ENCODE data around the gene SMIM1.
"Not testable (repeated sequence)": the region's sequence is repeated elsewhere in the genome, so short reads cannot be mapped to it uniquely, and the experiment has no call there.

The SMIM1 gene

DNA sequence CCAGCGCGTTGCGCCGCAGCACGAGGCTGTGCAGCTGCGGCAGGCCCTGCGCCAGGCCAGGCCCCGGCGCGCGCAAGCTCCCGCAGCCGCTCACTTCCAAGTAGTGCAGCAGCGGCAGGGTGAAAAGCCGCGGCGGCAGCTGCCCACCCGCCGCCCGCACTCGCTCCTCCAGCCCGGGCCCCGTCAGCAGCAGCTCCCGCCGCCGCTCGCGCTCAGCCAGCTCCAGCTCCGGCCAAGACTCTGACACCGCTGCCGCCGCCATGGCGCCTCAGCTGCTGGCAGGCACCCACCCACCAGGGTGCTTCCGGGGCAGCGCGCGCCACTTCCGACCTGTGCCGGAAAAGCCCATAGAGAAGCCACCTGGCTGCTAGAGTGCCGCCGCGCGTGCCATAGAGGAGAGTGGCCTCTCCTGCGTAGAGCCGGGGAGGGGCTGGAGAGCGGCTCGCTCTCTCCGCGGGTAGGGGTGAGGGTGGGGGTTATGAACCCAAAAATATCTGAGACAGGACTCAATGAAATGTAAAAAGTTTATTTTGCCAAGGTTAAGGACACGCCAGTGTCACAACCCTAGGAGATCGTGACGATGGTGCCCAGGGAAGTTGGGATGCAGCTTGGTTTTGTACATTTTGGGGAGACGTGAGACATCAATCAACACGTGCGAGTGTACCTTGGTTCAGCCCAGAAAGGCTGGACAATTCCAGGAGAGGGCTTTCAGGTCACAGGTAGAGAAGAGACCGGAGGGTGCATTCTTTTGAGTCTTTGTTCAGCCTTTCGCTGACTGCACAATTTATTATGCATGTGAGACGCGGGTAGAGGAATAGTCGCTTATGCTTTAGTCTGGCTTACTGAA lies 23.9 kb downstream of the SMIM1 start, which contains the start of gene LRRC47:
Gene LRRC47 (minus strand): TSS at position 284 of the 847 bp plus-strand sequence. CDS start 22 bp downstream, at position 262.
- peak; percentile 93 for DNase-seq (ENCODE audit: low read depth)

DNA sequence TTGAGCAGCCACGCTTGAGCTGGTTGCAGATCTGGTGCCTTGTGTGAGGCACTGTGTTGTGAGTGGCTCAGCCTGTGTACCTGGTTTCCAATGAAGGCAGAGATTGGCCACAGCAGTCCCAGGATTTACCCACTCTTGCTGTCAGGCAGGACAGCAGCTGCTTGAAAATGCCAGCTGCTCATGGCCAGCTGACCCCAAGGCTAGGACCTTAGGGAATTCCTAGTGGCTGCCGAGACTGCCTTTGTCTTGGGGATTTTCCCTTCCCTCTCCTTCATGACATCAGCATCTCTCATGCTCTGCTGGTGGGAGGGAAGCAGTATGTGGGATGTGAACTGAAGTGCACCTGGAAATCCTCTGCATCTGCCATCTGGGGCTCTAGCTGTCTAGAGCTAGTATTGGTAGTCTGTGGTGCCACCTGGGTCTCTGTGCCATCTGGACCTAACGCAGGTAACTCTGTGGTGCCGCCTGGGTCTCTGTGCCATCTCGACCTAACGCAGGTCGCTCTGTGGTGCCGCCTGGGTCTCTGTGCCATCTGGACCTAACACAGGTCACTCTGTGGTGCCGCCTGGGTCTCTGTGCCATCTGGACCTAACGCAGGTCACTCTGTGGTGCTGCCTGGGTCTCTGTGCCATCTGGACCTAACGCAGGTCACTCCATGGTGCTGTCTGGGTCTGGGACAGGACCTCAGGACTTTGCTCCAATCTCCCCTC lies 27.6 kb downstream of the SMIM1 start:
- DNase-seq (ENCODE audit: low read depth): no peak

DNA sequence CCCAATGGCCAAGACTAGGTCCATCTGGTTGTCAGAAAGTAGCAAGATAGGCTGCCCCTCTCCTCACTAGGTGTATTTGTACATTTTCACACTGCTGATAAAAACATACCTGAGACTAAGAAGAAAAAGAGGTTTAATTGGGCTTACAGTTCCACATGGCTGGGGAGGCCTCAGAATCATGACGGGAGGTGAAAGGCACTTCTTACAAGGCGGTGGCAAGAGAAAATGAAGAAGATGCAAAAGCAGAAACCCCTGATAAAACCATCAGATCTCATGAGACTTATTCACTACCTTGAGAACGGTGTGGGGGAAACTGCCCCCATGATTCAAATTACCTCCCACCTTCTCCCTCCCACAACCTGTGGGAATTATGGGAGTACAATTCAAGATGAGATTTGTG lies 28.2 kb downstream of the SMIM1 start:
- not testable (repeated sequence) for DNase-seq (ENCODE audit: low read depth)

DNA sequence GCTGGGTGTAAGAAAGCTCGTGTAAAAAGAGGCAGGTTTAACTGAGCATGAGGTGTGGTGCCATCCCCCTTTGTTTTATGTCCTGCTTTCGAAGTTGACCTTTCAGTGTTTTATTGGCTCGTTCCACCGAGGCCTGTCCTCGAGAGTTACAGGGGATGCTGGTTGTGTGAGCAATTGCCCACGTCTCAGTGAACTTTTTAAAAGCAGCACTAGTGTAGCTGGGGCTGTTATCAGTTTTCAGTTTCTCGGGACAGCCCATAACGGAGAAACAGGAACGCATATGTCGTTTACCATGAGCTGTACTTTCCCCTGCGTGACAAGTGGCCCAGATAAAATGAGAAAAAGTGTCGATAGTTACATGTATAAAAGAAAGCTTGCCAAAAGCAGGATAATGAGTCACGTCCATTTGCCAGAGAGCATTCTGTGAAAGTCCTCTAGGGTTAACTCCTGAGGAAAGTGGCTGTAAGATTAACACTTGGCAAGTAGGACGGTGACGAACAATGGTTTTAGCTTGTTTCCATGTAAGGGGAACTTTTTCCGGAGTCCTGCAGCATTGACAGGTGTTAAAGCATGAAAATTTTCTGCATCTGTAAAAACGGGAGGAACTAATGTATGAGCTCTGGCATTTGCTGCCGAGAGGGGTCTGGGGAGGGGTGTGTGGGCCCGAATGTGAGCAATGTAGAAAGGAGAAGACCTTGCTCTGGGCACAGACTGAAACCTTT lies 31.5 kb downstream of the SMIM1 start:
- no peak for DNase-seq (ENCODE audit: low read depth)

DNA sequence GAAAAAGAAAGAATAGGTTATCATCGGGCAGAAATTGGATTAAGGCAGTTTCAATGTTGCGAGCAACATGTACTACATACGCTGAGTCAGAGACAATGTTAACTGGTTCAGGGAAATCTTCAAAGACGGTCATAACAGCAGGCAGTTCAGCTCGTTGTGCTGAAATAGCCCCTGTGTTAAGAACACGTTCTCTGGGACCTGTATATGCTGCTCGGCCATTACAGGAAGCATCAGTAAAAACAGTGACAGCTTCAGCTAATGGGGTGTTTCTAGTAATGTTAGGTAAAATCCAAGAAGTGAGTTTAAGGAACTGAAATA lies 32.0 kb downstream of the SMIM1 start:
- DNase-seq (ENCODE audit: low read depth): not testable (repeated sequence)

DNA sequence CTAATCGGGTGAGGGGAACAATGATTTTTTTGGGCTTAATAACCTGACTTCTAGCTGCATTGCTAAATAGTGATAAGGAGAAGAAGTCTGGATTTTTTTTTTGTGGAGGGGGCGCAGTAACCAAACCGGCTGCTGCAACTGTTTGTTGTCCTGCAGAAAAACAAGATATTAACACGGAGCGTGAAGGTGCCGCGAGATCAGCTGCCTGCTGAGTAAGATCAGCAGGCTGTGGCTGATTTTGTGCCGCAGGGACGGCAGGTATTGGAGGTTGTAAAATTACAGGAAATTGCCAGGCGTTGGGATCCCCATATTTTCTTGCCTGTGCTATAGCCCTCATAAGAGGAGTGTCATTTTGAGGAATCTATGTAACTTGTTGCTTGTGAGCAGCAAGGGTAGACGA lies 32.5 kb downstream of the SMIM1 start:
- no peak for DNase-seq (ENCODE audit: low read depth)

DNA sequence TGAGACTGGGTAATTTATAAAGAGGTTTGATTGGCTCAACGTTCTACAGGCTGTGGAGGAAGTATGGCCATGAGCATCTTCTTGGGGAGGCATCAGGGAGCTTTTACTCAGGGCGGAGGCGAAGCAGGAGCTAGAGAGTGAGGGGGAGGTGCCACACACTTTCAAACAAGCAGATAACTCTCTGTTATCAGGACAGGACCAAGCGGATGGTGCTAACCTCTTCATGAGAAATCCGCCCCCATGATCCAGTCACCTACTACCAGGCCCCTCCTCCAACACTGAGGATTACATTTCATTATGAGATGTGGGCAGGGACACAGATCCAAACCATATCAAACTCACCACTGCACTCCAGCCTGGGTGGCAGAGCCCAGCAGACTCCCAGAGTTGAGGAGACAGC lies 35.2 kb downstream of the SMIM1 start:
- DNase-seq (ENCODE audit: low read depth): no peak

DNA sequence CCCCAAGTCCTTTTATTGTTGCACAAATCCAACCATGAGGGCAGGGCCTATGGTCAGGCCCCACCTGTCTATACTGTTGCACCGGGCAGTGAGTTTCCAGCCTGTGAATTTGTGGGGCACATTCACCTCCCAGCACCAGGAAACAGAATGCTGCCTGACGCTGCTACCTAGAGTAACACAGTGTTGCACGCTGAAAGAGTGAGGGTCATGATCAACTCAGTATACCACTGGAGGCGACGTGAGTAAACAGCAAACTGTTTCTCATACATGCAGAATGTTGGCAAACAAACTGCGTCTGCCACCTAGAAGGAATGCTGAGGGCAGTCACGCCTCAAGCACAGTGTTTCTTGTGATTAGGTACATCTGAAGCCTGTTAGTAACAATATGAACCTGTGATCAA lies 37.1 kb downstream of the SMIM1 start:
- DNase-seq (ENCODE audit: low read depth): no peak

DNA sequence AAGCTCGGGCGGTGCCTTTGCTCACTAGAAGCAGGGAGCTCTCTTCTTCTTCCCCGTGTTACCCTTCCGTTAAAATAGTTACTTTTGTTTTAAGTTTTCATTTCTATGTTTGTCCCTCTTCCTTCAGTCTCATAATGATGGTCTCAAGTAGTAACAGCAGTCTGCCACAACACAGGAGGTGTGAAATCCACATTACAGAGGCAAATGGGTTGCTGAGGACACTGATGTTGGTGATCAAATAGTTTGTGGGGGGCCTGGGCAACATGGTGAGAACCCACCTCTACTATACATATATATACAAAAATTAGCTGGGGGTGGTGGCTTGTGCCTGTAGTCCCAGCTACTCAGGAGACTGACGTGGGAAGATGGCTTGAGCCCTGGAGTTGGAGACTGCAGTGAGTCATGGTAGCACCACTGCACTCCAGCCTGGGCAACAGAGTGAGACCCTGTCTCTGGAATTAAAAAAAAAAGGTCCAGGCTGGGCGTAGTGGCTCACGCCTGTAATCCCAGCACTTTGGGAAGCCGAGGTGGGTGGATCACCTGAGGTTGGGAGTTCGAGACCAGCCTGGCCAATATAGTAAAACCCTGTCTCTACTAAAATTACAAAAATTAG lies 37.7 kb downstream of the SMIM1 start:
- not testable (repeated sequence) for DNase-seq (ENCODE audit: low read depth)

DNA sequence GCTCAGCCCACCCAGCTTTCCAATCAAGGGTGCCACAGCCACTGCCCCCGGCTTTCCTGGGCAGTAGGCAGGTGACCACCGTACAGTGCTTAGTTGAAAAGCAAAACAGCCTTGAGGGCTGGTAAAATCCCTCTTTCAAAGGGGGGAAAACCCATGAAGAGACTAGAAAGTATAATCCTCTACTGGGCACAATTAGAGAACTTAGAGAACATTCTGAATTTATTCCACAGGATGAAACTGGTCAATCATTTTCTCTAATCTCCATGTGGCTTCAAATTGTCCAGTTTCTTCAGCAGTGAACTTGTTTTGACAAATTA lies 39.0 kb downstream of the SMIM1 start:
- DNase-seq (ENCODE audit: low read depth): no peak

DNA sequence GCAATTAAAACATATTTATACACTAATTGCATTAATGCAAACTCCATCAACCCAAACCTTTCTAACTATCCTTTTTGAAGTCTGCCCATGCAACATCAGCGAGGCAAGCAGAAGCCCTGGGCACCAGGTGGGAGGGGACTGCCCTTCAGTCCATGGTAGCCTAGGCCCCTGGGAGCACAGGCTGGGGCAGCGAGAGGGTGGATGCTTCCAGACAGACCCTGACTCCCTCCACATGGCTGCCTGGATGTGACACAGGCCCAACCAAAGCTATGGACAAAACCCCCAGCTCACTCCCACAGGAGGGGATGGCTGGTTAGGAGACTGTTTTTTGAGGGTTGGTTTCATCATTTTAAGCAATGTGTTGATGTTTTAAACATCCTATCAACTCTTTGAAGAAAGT lies 41.5 kb downstream of the SMIM1 start:
- no peak for DNase-seq (ENCODE audit: low read depth)

DNA sequence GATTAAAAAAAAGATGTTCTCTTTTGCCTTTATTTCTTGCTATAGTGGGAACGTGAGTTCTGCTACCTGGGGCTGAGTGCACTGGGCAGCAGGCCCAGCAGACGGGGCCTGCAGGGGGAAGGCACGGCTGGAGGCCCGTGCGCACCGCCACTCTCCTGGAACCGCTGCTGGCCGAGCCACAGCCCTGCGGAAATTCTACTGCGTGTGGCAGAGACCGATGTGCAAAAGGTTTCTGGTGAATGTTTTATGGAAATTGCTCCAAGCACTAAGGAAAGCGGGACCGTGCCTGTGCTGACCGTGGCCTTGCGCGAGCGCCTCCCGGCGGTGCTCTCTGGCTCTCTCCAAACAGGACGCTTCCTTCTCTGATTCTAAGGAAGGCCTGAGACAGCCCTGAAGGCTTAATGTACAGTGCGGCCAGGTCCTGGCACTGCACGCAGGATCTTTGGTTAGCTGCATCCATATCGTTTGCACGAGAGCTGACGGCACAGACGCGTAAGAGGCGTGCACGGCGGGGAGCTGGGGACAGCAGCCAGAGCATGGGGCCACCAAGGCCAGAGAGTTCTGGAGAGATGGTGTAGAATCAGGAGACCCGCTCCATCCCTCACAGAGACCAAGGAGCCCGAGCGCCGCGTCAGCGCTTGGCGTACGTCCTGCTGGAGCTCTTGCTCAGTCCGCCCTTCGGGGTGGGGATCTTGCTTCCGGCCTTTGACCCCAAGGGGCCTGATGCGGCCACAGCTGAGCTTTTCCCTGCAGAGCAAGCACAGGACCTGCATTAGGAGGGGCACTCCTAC lies 42.4 kb downstream of the SMIM1 start:
- no peak for DNase-seq (ENCODE audit: low read depth)

DNA sequence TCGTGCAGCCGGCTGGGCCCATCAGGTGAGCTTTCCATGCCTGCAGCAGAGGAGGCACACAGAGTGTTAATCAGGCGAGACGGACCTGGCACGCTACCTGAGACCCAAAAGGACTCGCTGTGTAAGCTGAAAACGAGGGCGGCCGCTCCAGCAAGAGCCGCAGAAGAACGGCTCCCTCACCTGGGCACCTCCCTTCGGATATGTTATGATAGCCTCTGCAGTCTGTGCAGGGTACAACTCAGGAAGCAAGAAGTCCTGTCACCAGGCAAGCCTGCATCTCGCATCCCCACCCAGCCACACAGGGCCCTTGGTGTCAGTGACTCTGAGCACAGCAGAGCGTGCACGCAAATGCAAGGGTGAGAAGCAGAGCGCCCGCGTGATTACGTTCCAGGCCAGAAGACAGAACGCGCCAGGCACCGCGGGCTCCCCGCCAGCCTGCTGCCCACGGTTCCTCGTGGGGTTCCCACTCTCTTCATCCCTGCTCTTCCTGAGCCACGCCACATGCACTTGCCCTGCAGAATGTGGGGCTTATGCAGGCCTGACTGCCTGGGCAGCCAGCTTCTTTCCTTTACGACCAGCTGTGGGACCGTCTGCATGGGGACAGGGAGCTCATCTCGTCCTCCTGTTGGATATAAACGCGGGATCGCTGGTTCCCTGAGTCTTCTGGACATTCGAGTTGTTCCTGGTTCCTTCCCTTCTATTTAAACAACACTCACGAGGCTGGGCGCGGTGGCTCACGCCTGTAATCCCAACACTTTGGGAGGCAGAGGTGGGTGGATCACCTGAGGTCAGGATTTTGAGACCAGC lies 44.0 kb downstream of the SMIM1 start:
- DNase-seq (ENCODE audit: low read depth): no peak

DNA sequence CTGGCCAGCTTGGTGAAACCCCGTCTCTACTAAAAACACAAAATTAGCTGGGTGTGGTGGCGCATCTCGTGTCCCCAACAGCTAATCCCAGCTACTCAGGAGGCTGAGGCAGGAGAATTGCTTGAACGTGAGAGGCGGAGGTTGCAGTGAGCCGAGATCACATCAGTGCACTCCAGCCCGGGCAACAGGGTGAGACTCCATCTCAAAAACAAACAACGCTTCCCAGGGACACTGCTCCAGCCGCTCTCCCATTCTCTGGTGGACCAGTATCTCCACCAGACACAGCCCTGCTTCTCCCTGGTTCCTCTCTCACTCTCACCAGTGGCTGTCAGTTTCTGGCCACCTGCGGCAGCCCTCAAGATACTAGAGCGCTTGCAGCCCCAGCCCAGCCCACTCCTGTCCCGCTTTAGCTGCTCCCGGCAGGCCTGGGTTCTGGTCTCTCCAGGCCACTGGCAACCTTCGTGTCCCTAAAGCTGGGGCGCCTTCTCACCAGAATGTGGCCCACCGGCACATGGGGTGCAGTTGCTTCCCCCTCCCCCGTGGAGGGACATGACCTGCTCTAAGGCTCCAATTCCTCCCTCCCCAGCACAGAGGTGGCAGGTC lies 44.7 kb downstream of the SMIM1 start:
- no peak for DNase-seq (ENCODE audit: low read depth)

DNA sequence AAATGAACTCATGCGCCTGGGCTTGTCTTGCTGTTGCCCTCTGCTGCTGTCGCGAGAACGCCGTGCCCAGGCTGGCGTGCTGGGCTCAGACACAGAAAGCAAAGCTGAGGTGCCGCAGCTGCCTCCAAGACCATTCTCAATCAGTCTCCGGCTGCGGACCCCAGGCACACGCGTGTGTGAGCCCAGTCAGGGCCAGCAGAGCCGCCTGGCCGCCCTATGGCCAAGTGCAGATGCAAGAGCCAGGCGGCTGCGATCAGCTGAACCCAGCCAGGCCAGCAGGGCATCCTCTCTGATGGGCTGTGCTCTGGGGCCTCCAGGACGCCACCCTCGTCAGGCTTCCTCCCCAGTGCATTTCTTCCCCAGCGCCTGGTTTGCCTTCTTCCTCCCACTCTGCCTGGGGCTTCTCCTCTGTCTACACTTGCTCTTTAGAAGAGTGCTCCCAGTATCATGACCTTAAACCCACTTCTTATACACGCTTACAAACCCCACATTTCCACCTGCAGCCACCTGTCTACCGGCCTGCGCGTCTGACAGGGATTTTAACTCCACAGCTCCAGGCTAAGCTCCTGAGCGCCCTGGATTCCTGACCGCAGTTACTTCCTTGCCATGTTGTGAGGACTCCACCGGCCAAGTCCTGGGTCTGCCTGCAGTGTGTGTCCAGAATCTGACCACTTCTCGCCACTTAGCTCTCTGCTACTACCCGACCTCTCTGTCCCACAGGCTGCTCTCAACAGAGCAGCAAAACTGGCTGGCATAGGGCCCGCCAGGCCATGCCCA lies 45.5 kb downstream of the SMIM1 start:
- no peak for DNase-seq (ENCODE audit: low read depth)

DNA sequence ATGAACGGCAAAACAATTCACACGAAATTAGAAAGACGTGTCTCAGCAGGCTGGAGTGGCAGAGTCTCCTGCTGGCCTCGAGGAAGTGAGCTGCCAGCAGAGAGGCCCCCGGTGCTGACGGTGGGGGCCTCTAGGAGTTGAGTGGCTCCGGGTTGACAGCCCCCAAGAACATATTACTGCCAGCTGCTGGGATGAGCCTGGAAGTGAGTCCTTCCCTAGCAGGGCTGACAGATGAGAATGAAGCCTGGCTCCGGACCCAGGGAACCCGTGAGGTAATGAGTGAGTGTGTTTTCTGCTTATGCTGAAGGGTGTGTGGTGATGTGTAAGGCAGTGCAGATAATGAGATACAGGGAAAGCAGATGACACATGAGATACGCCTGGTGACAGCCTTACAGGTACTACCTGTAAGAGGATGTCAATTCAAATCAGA lies 47.2 kb downstream of the SMIM1 start:
- DNase-seq (ENCODE audit: low read depth): no peak

DNA sequence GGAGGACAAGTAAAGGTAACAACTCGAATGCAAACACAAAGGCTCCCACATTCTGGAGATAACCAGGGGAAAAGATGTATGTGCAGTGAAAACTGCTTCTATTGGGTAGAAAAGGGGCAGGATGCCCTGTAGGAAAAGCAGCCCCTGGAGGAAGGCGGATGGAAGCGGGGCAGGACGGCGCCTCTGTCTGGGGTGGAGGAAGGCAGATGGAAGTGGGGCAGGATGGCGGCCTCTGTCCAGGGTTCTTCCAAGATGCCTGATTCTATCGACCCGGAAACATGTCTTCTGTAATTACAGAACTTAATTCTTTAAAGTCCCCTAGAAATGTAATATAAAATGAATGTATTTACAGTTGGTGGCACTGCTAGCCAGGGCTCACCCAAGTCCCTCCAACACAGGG lies 47.8 kb downstream of the SMIM1 start:
- DNase-seq (ENCODE audit: low read depth): no peak

DNA sequence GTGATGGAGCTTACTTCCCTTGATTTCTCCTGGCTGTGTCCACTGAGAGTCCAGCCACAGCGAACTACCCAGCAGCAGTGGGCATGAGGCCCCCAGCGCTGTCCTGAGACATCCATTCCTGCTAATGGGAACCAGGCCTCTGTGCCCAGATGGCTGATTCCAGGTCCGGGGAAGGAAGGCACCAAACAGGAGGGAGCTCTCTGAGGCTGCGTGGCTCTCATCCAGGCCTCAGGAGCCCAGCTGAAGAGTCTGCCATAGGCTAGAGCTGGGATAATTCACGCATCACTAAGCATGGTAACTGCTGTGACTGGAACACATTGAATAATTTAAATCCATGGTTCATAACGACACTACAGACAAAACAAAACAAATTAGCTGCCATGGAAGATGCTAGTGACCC lies 48.5 kb downstream of the SMIM1 start:
- DNase-seq (ENCODE audit: low read depth): no peak

DNA sequence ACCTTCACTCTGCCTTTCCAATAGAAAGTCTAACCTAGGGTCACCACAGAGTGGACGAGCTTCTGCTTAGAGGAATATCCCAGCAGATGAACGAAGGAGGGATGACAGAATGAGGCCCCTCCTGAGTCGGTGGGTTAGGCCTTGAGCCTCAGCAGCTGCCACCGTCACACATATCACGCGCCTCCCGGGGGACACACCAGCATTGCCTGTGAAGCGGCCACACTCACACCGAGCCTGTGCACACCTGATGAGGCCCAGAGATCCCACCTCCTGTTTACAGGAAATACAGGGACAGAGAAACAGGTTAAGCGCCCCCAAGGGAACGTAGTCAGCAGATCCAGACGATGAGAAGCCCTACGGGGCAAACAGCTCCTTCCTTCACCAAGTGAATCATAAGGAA lies 48.9 kb downstream of the SMIM1 start:
- DNase-seq (ENCODE audit: low read depth): no peak

DNA sequence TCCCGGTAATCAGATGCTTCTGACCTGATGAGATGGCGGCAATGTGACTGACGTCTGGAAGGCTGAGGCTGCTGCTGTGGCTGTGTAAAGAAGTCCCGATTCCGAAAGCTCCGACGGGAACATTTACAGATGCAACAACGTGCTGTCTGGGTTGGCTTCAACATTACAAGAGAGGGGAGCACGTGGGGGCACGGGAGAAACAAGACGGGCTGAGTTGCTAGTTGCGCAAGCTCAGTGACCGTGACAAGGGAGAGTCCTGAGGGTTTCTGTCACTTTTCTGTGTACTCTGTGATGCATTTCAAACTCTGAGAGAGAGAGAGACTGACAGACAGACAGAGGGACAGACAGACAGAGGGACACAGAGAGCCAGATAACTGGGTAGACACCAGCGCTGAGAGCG lies 49.4 kb downstream of the SMIM1 start:
- no peak for DNase-seq (ENCODE audit: low read depth)

All from iris pigment epithelial cell (primary cell).